Measurements from ENCODE around the gene ADAM10.

DNA sequence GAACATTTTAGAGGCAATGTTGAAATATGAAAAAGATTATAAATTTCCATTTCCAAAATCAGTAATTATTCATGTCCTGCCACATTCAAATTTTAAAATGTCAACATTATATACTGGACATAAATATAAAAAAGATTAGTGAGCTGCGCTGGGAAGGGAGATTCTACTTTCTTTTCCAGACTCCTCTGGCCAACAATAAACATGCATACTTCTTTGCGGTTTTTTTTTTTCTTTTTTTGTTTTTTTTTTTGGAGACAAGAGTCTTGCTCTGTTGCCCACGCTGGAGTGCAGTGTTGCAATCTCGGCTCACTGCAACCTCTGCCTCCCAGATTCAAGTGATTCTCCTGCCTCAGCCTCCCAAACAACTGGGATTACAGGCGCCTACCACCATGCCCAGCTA, 105.5 kb downstream of the ADAM10 start:
- no peak for TF ChIP-seq TAF1 (IDR thresholded peaks at IDR 0.05; ENCODE audit: low read depth, low read length)
- TF ChIP-seq CREB1 (IDR thresholded peaks at IDR 0.05): no peak
- TF ChIP-seq, protein P1, sequence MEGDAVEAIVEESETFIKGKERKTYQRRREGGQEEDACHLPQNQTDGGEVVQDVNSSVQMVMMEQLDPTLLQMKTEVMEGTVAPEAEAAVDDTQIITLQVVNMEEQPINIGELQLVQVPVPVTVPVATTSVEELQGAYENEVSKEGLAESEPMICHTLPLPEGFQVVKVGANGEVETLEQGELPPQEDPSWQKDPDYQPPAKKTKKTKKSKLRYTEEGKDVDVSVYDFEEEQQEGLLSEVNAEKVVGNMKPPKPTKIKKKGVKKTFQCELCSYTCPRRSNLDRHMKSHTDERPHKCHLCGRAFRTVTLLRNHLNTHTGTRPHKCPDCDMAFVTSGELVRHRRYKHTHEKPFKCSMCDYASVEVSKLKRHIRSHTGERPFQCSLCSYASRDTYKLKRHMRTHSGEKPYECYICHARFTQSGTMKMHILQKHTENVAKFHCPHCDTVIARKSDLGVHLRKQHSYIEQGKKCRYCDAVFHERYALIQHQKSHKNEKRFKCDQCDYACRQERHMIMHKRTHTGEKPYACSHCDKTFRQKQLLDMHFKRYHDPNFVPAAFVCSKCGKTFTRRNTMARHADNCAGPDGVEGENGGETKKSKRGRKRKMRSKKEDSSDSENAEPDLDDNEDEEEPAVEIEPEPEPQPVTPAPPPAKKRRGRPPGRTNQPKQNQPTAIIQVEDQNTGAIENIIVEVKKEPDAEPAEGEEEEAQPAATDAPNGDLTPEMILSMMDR (IDR thresholded peaks at IDR 0.05; ENCODE audit: control extremely low read depth in 1 of 3, insufficient read depth in 1 of 3, low read depth in 1 of 3, low read length in 3 of 3): no peak
- no peak for TF ChIP-seq POLR2A (IDR thresholded peaks at IDR 0.05; ENCODE audit: control extremely low read depth in 1 of 2, low read depth in 2 of 2, low read length in 2 of 2)
- no peak for TF ChIP-seq JUND (IDR thresholded peaks at IDR 0.05; ENCODE audit: low read length)
- no peak for TF ChIP-seq SIN3A (conservative IDR thresholded peaks at IDR 0.05 in 1 of 2, IDR thresholded peaks at IDR 0.05 in 1 of 2; ENCODE audit: low read depth in 1 of 2, low read length in 2 of 2)
- TF ChIP-seq TEAD4 (IDR thresholded peaks at IDR 0.05; ENCODE audit: low read depth, low read length): no peak
- no peak for TF ChIP-seq BCL11A (IDR thresholded peaks at IDR 0.05; ENCODE audit: low read depth in 2 of 2, low read length in 2 of 2)
- no peak for TF ChIP-seq TAF7 (optimal IDR thresholded peaks at IDR 0.05; ENCODE audit: borderline replicate concordance, low read depth, low read length)
- no peak for TF ChIP-seq CEBPB (IDR thresholded peaks at IDR 0.05; ENCODE audit: low read depth, low read length)
- no peak for TF ChIP-seq GABPA (IDR thresholded peaks at IDR 0.05; ENCODE audit: borderline replicate concordance, insufficient read depth, low read length)
- TF ChIP-seq YY1 (IDR thresholded peaks at IDR 0.05; ENCODE audit: low read depth, low read length): no peak

Measured in H1 (cell line).